Activated naive CD4-positive, alpha-beta T cell treated with anti-CD3 and anti-CD28 coated beads, Interleukin-2, amount 50 U/mL, for 72 hours (primary cell): ENCODE results near the gene TBL1Y. TPM values are rescaled to one million over a fixed set of nuclear protein-coding genes. Genes with fewer than 3 reads are reported as not detected.
"Not testable (repeated sequence)": the region's sequence is repeated elsewhere in the genome, so short reads cannot be mapped to it uniquely, and the experiment has no call there.

Experiments
- ATAC-seq, 2 donors: fragments of 150-1000 bp; cut with Tn5 transposase; 2 replicates each; pipeline ENCODE4 v1.10.0; 2021; ENCODE audit warnings: mild to moderate bottlenecking in 2 of 2, moderate library complexity in 2 of 2
- DNase-seq, 2 donors: peaks; one replicate each; pipeline ENCODE4 v3.0.0; 2021 to 2022; ENCODE audit warnings: low spot score in 2 of 2
- H3K27ac Mint-ChIP-seq, 2 donors: one replicate each; pipeline ENCODE4 v1.8.0; 2022; ENCODE audit warnings: mild to moderate bottlenecking in 2 of 2, mixed read lengths in 2 of 2
- H3K36me3 Mint-ChIP-seq, 2 donors: one replicate each; pipeline ENCODE4 v1.8.0; 2022; ENCODE audit warnings: mixed read lengths in 2 of 2
- H3K9me3 Mint-ChIP-seq, 2 donors: one replicate each; pipeline ENCODE4 v1.8.0; 2022; ENCODE audit warnings: mixed read lengths in 2 of 2
- total RNA-seq, 2 donors: library from RNA; stranded (reverse); gene quantifications; one replicate each; pipeline ENCODE4 v1.2.3, GENCODE V29; 2022

The TBL1Y gene
- total RNA-seq, 2 donors from 2014 or later: not detected

- no peak for DNase-seq
- H3K36me3 Mint-ChIP-seq: no peaks in the 10 kb centered on the region
- H3K9me3 Mint-ChIP-seq: no peaks in the 10 kb centered on the region
- ATAC-seq: no peak
- no peak overlapping the region for H3K27ac Mint-ChIP-seq
These were observed 98.3 kb downstream of the TBL1Y start for GRCh38 chrY:7008578-7009355.

- Mint-ChIP-seq H3K36me3 (no peaks in the 10 kb centered on the region), H3K9me3 (no peaks in the 10 kb centered on the region), H3K27ac (no peak overlapping the region)
- DNase-seq (no peak), ATAC-seq (no peak)
These were observed 102.6 kb downstream of the TBL1Y start for GRCh38 chrY:7013051-7013450.

- ATAC-seq: no peak
- Mint-ChIP-seq H3K36me3 (no peaks in the 10 kb centered on the region), H3K9me3 (no peaks in the 10 kb centered on the region), H3K27ac (no peak overlapping the region)
- no peak for DNase-seq
These were observed 106.0 kb downstream of the TBL1Y start for GRCh38 chrY:7016521-7016920.

DNA sequence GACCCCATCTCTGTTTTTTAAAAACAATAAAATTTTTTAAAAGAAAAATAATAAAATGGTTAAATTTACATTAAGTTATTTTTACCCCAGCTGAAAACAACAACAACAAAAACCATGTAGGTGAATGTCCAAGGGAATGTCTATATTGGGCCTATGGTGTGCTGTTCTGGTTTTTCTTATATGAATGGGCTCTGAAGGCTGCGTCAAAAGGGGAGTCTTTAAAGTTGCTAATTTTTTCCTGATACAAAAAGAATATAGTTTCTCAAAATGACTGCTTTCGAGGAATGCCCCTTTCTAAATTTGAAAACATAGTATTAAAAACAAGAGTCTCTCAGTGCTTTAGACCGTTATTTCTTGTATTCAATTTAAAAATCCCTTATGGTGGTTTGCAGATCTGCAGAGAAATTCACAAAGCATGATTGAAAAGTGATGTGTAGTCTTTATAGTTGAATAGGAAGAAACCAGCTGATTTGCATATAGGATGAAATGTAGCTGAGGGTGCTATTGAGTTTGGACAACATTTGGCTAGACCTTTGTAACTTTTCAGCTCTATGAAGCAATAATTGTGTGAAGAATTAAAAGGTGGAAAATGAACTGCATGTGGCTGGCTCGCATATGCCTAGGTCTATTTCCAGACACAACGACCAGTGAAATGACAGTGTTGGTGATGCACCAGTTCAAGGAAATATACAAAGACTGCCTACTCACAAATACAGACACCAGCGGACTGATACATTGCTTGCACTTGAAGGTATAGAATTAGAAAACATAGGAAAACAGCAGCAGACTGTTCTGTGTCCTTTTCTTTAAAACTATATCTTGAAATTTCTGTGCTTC is 107.0 kb downstream of the TBL1Y start:
- ATAC-seq (peak in 1 of 2 donors; percentile 47), DNase-seq (no peak)
- Mint-ChIP-seq H3K9me3 (no peaks in the 10 kb centered on the region), H3K36me3 (no peaks in the 10 kb centered on the region), H3K27ac (no peak overlapping the region)

DNA sequence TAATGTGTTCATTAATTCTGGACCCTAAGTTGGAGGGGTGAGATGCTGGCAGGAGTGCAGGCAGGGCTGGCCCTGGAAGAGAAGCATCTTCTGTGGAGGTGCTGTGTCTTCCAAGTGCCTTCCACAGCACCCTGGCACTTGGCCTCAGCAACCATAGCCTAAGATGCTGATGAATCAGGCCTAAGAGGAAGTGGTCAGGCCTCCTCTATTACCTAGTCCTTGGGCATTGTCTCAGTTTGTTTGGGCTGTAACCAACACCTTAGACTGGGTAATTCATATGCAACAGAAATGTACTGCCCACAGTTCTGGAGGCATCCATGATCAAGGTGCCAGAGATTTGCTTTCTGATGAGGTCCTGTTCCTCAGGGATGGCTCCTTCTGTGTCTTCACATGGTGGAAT is 128.5 kb downstream of the TBL1Y start:
- H3K36me3 Mint-ChIP-seq: no peaks in the 10 kb centered on the region
- no peak for ATAC-seq

DNA sequence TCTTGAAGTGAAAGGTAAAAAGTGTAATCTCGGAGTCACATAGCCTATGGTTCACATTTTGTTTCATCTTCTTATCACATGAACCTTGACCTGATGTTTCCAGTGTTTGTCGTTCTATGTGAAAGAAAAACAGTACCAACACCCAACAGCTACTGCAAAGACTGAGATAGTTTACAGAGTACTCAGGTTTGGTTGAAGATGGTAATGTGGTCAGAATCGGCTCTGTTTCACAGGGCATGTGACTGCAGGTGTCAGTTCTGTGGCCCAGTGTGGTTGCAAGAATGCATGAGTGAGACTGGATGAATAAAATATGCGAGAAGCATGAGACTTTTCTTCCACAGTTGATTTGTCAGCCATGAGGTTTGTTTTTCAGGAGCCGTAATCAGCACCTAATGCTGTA is 130.2 kb downstream of the TBL1Y start:
- no peak for ATAC-seq
- no peak for DNase-seq
- Mint-ChIP-seq H3K36me3 (no peaks in the 10 kb centered on the region), H3K9me3 (peaks cover 0 to 4% of the 10 kb centered on the region in 2 donors), H3K27ac (no peak overlapping the region)

More for the DNA sequence above, 128.5 kb downstream of the TBL1Y start:
- Mint-ChIP-seq H3K27ac (no peak overlapping the region), H3K9me3 (peaks cover 0 to 4% of the 10 kb centered on the region in 2 donors)
- DNase-seq: no peak

DNA sequence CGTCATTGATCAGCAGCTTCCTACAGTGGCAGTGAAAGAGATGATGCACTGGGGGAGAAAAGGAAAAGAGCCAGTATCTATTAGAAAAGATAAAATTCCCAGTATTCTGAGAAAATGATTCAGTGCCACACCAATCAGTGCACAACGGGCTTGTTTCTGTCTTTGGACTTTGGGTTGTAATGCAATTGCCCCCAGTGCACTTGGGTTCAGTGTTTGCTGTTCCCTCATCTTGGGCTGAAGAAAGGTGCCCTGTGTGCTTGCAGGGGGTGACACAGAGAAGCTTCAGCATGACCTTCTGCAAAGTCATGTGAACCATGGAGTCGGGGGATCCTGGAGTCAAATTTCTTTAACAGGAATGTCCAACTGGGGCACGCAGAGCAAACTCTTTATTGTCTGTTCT is 131.5 kb downstream of the TBL1Y start:
- Mint-ChIP-seq H3K9me3 (no peaks in the 10 kb centered on the region), H3K36me3 (no peaks in the 10 kb centered on the region), H3K27ac (no peak overlapping the region)
- ATAC-seq (no peak), DNase-seq (no peak)

GRCh38 chrY:7052461-7052860 is 142.0 kb downstream of the TBL1Y start:
- DNase-seq, H3K27ac Mint-ChIP-seq, H3K9me3 Mint-ChIP-seq, ATAC-seq, H3K36me3 Mint-ChIP-seq: not testable (repeated sequence)

DNA sequence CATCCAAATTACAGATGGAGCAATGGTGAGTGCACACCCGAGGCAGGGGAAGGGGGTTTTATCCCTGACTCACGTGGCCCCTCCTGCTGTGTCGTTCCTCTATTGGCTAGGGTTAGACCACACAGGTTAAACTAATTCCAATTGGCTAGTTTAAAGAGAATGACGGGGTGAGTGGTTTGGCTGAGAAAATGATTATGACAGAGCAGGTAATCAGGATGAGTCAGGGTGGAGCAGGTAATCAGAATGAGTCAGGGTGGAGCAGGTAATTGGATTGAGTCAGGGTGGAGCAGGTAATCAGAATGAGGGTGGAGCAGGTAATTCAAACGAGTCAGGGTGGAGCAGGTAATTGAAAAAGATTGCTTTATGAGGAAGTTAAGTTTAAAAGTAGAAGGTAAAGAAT is 146.4 kb downstream of the TBL1Y start:
- ATAC-seq (no peak), DNase-seq (no peak)
- Mint-ChIP-seq H3K27ac (no peak overlapping the region), H3K9me3 (no peaks in the 10 kb centered on the region), H3K36me3 (no peaks in the 10 kb centered on the region)

DNA sequence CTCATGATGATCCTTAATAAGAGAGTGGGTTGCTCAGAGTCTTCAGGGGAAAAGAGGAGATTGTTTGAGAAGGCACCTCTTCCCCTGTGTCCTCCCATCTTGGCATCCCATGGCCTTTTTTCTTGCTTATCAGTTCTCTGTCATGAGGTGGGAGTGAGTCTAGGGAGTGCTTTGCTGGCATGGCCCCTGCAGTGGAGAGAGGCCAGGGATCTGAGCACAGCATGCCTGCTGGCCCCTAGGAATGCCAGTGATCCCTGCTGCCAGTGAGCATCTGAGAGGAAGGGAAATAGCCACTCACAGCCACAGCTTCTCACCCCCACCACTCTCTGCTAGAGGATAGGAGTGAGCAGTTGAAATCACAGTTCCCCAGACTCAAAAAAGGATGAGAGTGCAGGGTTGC is 168.2 kb downstream of the TBL1Y start:
- Mint-ChIP-seq H3K36me3 (no peaks in the 10 kb centered on the region), H3K9me3 (no peaks in the 10 kb centered on the region), H3K27ac (no peak overlapping the region)
- ATAC-seq: no peak
- DNase-seq: no peak

DNA sequence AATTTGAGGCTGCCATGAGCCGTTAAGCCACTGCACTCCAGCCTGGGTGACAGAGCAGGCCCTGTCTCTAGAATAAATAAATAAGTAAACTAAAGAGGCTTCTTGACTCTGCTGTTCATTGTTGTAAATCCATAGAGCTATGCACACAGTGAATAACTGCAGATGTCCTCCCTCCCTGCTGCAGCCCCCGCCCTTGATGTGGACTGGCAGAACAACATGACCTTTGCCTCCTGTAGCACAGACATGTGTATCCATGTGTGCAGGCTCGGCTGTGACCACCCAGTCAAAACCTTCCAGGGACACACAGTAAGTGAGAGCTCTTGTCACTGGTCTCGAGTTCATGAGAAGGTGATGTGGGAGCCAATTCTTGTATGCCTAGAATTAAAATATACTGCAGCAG is 170.1 kb downstream of the TBL1Y start:
- not testable (repeated sequence) for DNase-seq

GRCh38 chrY:7085606-7086005 is 175.1 kb downstream of the TBL1Y start:
- DNase-seq (peak; percentile 63 to 74), ATAC-seq (peak; percentile 82 to 89)
- no peaks in the 10 kb centered on the region for H3K9me3 Mint-ChIP-seq
- no peaks in the 10 kb centered on the region for H3K36me3 Mint-ChIP-seq
- no peak overlapping the region for H3K27ac Mint-ChIP-seq

More for the DNA sequence above, 170.1 kb downstream of the TBL1Y start:
- H3K36me3 Mint-ChIP-seq, H3K27ac Mint-ChIP-seq, ATAC-seq, H3K9me3 Mint-ChIP-seq: not testable (repeated sequence)

GRCh38 chrY:7092836-7093235 is 182.3 kb downstream of the TBL1Y start:
- H3K9me3 Mint-ChIP-seq: no peaks in the 10 kb centered on the region
- no peak overlapping the region for H3K27ac Mint-ChIP-seq
- DNase-seq (no peak), ATAC-seq (no peak)
- no peaks in the 10 kb centered on the region for H3K36me3 Mint-ChIP-seq

DNA sequence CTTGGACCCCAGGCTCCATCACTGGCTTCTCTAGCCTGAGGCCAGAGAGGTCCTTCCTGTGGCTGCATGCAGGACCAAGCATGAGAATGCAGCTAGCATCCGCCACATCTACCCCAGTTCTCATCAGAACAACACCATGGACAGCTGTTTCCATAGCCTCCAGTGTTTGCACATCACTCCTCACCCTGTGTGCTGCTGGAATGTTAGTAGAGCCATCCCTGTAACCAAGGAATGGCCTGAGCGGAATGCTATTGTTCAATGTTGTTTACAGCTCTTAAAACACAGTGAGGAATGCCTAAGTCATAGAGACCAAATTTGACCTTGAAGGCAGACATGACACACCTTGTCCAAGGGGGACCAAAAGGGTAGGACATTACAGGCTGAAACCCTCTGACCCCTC is 183.9 kb downstream of the TBL1Y start:
- no peak for ATAC-seq
- H3K9me3 Mint-ChIP-seq: no peaks in the 10 kb centered on the region

DNA sequence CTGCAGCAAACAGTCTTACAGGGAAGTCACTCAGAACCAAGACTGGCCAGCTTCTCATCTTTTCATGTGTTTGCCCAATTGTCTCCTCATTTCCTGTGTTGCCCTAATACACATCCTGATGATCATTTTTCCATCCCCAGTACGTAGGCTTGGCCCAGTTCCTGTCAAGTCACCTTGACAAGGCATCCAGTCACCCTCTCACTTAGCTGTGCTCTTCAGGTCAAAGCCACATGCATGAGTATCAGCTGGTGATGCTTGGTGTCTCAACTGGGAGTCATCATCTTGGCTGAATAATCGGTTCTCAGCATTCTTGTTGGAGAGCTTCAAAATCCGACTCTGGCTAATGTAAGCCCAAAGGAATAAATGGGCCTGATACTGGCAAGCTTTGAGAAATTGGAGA is 186.5 kb downstream of the TBL1Y start:
- Mint-ChIP-seq H3K36me3 (no peaks in the 10 kb centered on the region), H3K27ac (peak overlapping the region in 1 of 2 donors; percentile 20), H3K9me3 (no peaks in the 10 kb centered on the region)
- no peak for ATAC-seq
- no peak for DNase-seq

More for the DNA sequence above, 183.9 kb downstream of the TBL1Y start:
- no peak overlapping the region for H3K27ac Mint-ChIP-seq
- DNase-seq: no peak
- no peaks in the 10 kb centered on the region for H3K36me3 Mint-ChIP-seq

- no peaks in the 10 kb centered on the region for H3K9me3 Mint-ChIP-seq
- no peak for DNase-seq
- H3K27ac Mint-ChIP-seq: no peak overlapping the region
- no peaks in the 10 kb centered on the region for H3K36me3 Mint-ChIP-seq
- ATAC-seq: no peak
These were observed 189.2 kb downstream of the TBL1Y start for GRCh38 chrY:7099742-7100141.

DNA sequence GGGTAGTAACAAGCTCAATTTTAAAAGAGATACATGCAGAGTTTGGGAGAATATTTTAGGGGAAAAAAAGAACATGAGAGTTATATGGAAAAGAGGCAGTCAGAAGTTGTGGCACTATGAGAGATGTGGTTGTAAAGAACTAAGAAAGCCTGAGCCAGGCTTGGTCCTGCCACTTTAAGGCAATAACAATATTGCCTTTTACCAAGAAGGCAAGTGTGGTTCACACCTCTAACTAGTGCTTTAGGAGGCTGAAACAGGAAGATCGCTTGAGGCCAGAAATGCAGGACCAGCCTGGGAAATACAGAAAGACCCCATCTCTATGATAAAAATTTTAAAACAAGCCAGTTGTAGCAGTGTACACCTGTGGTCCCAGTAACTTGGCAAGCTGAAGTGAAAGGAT is 192.2 kb downstream of the TBL1Y start:
- no peaks in the 10 kb centered on the region for H3K9me3 Mint-ChIP-seq
- no peak for ATAC-seq
- DNase-seq: no peak
- H3K27ac Mint-ChIP-seq: no peak overlapping the region
- no peaks in the 10 kb centered on the region for H3K36me3 Mint-ChIP-seq
